K562 (cell line): ENCODE results near the gene RINT1.

Source experiments
- ADNP ChIP-seq: fragments of 200-800 bp; sonication (Bioruptor generic); IDR thresholded peaks from 2 replicates; pipeline ENCODE4 v1.6.1; 2016; ENCODE audit warnings: missing genetic modification characterization, missing compliant biosample characterization
- ZNF263 ChIP-seq: sonication (generic); formaldehyde crosslinking; IDR thresholded peaks from 2 replicates; pipeline ENCODE4 v1.8.0; 2022; ENCODE audit warnings: mild to moderate bottlenecking, missing genetic modification reagents, borderline replicate concordance

- no peak for TF ChIP-seq ADNP (tag)
- TF ChIP-seq ZNF263 (CRISPR knock-in tag), result no peak
Observed at GRCh38 chr7:105610165-105610930, 78.3 kb downstream of the RINT1 start.
